GM23338 (cell line): ENCODE results near the gene VASN. TPM values are rescaled to one million over a fixed set of nuclear protein-coding genes. Genes with fewer than 3 reads are reported as not detected.

Experiments
- ATAC-seq: fragments of 200-7000 bp; cut with Tn5 transposase; 3 replicates; pipeline ENCODE4 v1.9.1; 2020
- DNase-seq: peaks from one replicate; pipeline ENCODE4 v3.0.0-alpha.2; 2015; ENCODE audit warnings: low spot score
- H2AFZ ChIP-seq: fragments of 200-600 bp; sonication (generic); 2 replicates; pipeline ENCODE4 v1.8.0; 2016; ENCODE audit warnings: antibody characterized with exemption, mild to moderate bottlenecking, moderate library complexity
- H3F3A ChIP-seq: fragments of 200-600 bp; sonication (generic); replicated peaks from 2 replicates; pipeline ENCODE4 v1.8.0; 2017; ENCODE audit warnings: antibody characterized with exemption, mixed run types, low read depth
- H3K27ac ChIP-seq: fragments of 200-600 bp; sonication (generic); 2 replicates; pipeline ENCODE4 v1.6.1; 2016; ENCODE audit warnings: low read depth
- H3K27me3 ChIP-seq: fragments of 200-600 bp; sonication (generic); 2 replicates; pipeline ENCODE4 v1.8.0; 2016; ENCODE audit warnings: mild to moderate bottlenecking, mixed run types, moderate library complexity; ENCODE audit not compliant: insufficient read depth
- H3K36me3 ChIP-seq: fragments of 200-600 bp; sonication (generic); 2 replicates; pipeline ENCODE4 v1.8.0; 2016; ENCODE audit warnings: mild to moderate bottlenecking; ENCODE audit not compliant: insufficient read depth
- H3K4me1 ChIP-seq: fragments of 200-600 bp; sonication (generic); 2 replicates; pipeline ENCODE4 v1.8.0; 2016; ENCODE audit warnings: mild to moderate bottlenecking, moderate library complexity; ENCODE audit not compliant: insufficient read depth
- H3K4me2 ChIP-seq: fragments of 200-600 bp; sonication (generic); 2 replicates; pipeline ENCODE4 v1.7.1; 2017; ENCODE audit warnings: mixed run types
- H3K4me3 ChIP-seq: fragments of 200-600 bp; sonication (generic); 2 replicates; pipeline ENCODE4 v1.6.1; 2016; ENCODE audit warnings: mixed run types
- H3K79me2 ChIP-seq: fragments of 200-600 bp; sonication (generic); replicated peaks from 2 replicates; pipeline ENCODE4 v1.8.0; 2017; ENCODE audit warnings: mild to moderate bottlenecking; ENCODE audit not compliant: insufficient read depth
- H3K9me2 ChIP-seq: fragments of 200-600 bp; sonication (generic); 2 replicates; pipeline ENCODE4 v1.8.0; 2017; ENCODE audit not compliant: insufficient read depth
- H4K20me1 ChIP-seq: fragments of 200-600 bp; sonication (generic); replicated peaks from 2 replicates; pipeline ENCODE4 v1.8.0; 2017; ENCODE audit warnings: mild to moderate bottlenecking; ENCODE audit not compliant: insufficient read depth
- H3K27ac Mint-ChIP-seq: 2 replicates; pipeline ENCODE4 v1.8.0; 2020; ENCODE audit warnings: inconsistent platforms, mild to moderate bottlenecking, moderate library complexity, mixed read lengths
- H3K27me3 Mint-ChIP-seq: 3 replicates; pipeline ENCODE4 v1.8.0; 2022; ENCODE audit warnings: low read depth, mild to moderate bottlenecking, moderate library complexity, mixed read lengths, inconsistent platforms; ENCODE audit not compliant: insufficient read depth, poor library complexity
- H3K36me3 Mint-ChIP-seq: 3 replicates; pipeline ENCODE4 v1.8.0; 2021; ENCODE audit warnings: low read depth, mild to moderate bottlenecking, inconsistent platforms, moderate library complexity, mixed read lengths
- H3K4me1 Mint-ChIP-seq: 3 replicates; pipeline ENCODE4 v1.8.0; 2020; ENCODE audit warnings: mild to moderate bottlenecking, inconsistent platforms, mixed read lengths
- H3K4me3 Mint-ChIP-seq: 3 replicates; pipeline ENCODE4 v1.8.0; 2021; ENCODE audit warnings: moderate library complexity, mild to moderate bottlenecking, inconsistent platforms, mixed read lengths
- H3K9me3 Mint-ChIP-seq: 3 replicates; pipeline ENCODE4 v1.8.0; 2020; ENCODE audit warnings: moderate library complexity, mild to moderate bottlenecking, inconsistent platforms, mixed read lengths
- CREB1 ChIP-seq: fragments of 250-450 bp; sonication (Bioruptor Pico); IDR thresholded peaks from 2 replicates; pipeline ENCODE4 v1.5.0; 2020; ENCODE audit warnings: low read depth, mild to moderate bottlenecking, moderate library complexity
- EZH2 ChIP-seq: fragments of 200-600 bp; sonication (generic); IDR thresholded peaks from one replicate; pipeline ENCODE4 v1.8.0; 2017; ENCODE audit warnings: antibody characterized with exemption, mild to moderate bottlenecking, low read depth; ENCODE audit not compliant: unreplicated experiment
- EZH2phosphoT487 ChIP-seq: fragments of 200-600 bp; sonication (generic); IDR thresholded peaks from one replicate; pipeline ENCODE4 v1.8.1; 2018; ENCODE audit warnings: antibody characterized with exemption; ENCODE audit not compliant: unreplicated experiment
- JUNB ChIP-seq: IDR thresholded peaks from one replicate; pipeline ENCODE4 v1.6.1; 2016; ENCODE audit warnings: antibody characterized with exemption; ENCODE audit not compliant: unreplicated experiment
- NANOG ChIP-seq: IDR thresholded peaks from 2 replicates; pipeline ENCODE4 v1.6.1; 2016; ENCODE audit warnings: antibody characterized with exemption, borderline replicate concordance
- POLR2AphosphoS5 ChIP-seq: IDR thresholded peaks from 2 replicates; pipeline ENCODE4 v1.6.1; 2016; ENCODE audit warnings: antibody characterized with exemption, low read depth
- STAT1 ChIP-seq: IDR thresholded peaks from one replicate; pipeline ENCODE4 v1.6.1; 2016; ENCODE audit warnings: antibody characterized with exemption; ENCODE audit not compliant: unreplicated experiment
- ZNF114 ChIP-seq: fragments of 250-450 bp; sonication (Bioruptor Pico); IDR thresholded peaks from 2 replicates; pipeline ENCODE4 v1.5.0; 2020; ENCODE audit warnings: mild to moderate bottlenecking, moderate library complexity
- ZNF331 ChIP-seq: fragments of 250-450 bp; sonication (Bioruptor Pico); IDR thresholded peaks from 2 replicates; pipeline ENCODE4 v1.5.0; 2020; ENCODE audit warnings: low read depth, mild to moderate bottlenecking, moderate library complexity
- polyA plus RNA-seq: library from polyadenylated mRNA; unstranded; fragments of >200 nt; fragmentation: Nextera tagmentation; extraction: Ambion mirVana; gene quantifications from 2 replicates; pipeline ENCODE4 v1.2.1, GENCODE V29; 2016
- total RNA-seq: library from RNA; depleted of rRNA; stranded (reverse); fragments of >200 nt; shearing (Covaris generic); gene quantifications from 2 replicates; pipeline ENCODE4 v1.2.3, GENCODE V29; 2014
- TF ChIP-seq, protein P1 (sequence below): fragments of 250-450 bp; sonication (Bioruptor Pico); IDR thresholded peaks from 2 replicates; pipeline ENCODE4 v1.5.0; 2020; ENCODE audit warnings: mild to moderate bottlenecking, moderate library complexity
- TF ChIP-seq, protein P2 (sequence below): IDR thresholded peaks from one replicate; pipeline ENCODE4 v1.6.1; 2018; ENCODE audit warnings: antibody characterized with exemption; ENCODE audit not compliant: unreplicated experiment
- TF ChIP-seq, protein P3 (sequence below), 2 experiments: fragments of 200-600 bp in 1 of 2; sonication (generic) in 1 of 2; conservative IDR thresholded peaks; 2 replicates each; pipeline versions ENCODE4 v1.5.1 to v1.6.1; 2016 to 2017; ENCODE audit warnings: antibody characterized with exemption in 2 of 2, low read depth in 2 of 2, mild to moderate bottlenecking in 2 of 2, moderate library complexity in 1 of 2
- TF ChIP-seq, protein P4 (sequence below): IDR thresholded peaks from 2 replicates; pipeline ENCODE4 v1.6.1; 2016; ENCODE audit warnings: antibody characterized with exemption

Gene VASN
- total and polyA plus RNA-seq, 2 experiments from 2014 or later = 8.0 to 15.5 TPM

DNA sequence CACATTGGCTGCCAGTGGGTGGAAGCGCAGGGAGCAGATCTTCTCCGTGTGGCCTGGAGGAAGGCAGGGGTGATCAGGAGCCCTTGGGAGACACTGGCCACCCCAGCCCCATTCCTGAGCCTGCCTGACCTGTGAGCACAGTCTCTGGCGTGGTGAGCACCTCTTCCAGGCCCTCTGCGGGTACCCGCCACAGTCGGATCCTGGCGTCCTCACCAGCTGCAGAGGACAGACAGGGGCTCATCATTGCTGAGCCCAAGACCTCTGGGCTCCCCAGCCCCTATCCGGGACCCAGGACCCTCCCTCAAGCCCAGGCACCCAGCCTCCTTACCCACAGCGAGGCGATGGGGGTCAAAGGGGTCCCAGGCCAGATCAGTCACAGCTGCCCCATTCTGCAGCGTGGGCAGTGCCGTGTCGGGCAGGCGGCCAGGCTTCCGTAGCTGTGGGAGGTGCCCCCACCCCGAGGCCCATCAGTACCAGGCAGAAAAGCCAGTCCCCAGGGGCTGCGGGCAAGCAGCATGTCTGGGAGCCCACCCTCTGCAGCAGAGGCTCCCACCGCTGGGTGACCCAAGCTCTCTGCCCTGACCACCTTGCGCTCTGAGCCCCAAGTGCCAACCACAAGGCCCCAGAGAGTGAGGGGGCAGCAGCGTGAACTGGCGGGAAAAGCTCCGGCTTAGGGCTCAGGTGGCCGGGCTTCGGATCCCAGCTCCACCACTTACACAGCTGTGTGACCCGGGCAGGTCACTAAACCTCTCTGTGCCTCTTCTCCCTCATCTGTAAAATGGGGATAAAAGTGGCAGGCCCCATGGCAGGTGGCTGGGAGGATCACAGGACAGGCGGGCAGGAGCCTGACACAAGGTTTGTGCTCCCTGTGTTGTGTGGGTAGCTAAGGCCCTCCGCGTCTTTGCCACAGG, 10.4 kb upstream of the VASN start:
- ATAC-seq = no peak
- Histone ChIP-seq H3K36me3 (no peaks in the 10 kb centered on the region), H3F3A (0 out of 2 replicates have a peak, but pooled peaks cover 4% of the 10 kb centered on the region), H3K4me2 (no peak overlapping the region), H3K4me1 (no peaks in the 10 kb centered on the region), H3K79me2 (no peaks in the 10 kb centered on the region), H3K27me3 (no peaks in the 10 kb centered on the region), H3K4me3 (no peak overlapping the region), H3K9me2 (no peaks in the 10 kb centered on the region), H2AFZ (no peak overlapping the region), H4K20me1 (no peaks in the 10 kb centered on the region), H3K27ac (no peak overlapping the region)
- no peaks in the 10 kb centered on the region; the same call in 1 of the 3 replicates for H3K4me1 Mint-ChIP-seq
- peaks cover 6% of the 10 kb centered on the region for H3K27me3 Mint-ChIP-seq
- DNase-seq = no peak
- TF ChIP-seq ZNF114 (CRISPR knock-in tag) (no peak), CREB1 (CRISPR knock-in tag) (no peak), STAT1 (no peak), EZH2 (no peak), ZNF331 (no peak), POLR2AphosphoS5 (no peak), EZH2phosphoT487 (no peak), JUNB (no peak), NANOG (no peak)
- TF ChIP-seq, protein P1, sequence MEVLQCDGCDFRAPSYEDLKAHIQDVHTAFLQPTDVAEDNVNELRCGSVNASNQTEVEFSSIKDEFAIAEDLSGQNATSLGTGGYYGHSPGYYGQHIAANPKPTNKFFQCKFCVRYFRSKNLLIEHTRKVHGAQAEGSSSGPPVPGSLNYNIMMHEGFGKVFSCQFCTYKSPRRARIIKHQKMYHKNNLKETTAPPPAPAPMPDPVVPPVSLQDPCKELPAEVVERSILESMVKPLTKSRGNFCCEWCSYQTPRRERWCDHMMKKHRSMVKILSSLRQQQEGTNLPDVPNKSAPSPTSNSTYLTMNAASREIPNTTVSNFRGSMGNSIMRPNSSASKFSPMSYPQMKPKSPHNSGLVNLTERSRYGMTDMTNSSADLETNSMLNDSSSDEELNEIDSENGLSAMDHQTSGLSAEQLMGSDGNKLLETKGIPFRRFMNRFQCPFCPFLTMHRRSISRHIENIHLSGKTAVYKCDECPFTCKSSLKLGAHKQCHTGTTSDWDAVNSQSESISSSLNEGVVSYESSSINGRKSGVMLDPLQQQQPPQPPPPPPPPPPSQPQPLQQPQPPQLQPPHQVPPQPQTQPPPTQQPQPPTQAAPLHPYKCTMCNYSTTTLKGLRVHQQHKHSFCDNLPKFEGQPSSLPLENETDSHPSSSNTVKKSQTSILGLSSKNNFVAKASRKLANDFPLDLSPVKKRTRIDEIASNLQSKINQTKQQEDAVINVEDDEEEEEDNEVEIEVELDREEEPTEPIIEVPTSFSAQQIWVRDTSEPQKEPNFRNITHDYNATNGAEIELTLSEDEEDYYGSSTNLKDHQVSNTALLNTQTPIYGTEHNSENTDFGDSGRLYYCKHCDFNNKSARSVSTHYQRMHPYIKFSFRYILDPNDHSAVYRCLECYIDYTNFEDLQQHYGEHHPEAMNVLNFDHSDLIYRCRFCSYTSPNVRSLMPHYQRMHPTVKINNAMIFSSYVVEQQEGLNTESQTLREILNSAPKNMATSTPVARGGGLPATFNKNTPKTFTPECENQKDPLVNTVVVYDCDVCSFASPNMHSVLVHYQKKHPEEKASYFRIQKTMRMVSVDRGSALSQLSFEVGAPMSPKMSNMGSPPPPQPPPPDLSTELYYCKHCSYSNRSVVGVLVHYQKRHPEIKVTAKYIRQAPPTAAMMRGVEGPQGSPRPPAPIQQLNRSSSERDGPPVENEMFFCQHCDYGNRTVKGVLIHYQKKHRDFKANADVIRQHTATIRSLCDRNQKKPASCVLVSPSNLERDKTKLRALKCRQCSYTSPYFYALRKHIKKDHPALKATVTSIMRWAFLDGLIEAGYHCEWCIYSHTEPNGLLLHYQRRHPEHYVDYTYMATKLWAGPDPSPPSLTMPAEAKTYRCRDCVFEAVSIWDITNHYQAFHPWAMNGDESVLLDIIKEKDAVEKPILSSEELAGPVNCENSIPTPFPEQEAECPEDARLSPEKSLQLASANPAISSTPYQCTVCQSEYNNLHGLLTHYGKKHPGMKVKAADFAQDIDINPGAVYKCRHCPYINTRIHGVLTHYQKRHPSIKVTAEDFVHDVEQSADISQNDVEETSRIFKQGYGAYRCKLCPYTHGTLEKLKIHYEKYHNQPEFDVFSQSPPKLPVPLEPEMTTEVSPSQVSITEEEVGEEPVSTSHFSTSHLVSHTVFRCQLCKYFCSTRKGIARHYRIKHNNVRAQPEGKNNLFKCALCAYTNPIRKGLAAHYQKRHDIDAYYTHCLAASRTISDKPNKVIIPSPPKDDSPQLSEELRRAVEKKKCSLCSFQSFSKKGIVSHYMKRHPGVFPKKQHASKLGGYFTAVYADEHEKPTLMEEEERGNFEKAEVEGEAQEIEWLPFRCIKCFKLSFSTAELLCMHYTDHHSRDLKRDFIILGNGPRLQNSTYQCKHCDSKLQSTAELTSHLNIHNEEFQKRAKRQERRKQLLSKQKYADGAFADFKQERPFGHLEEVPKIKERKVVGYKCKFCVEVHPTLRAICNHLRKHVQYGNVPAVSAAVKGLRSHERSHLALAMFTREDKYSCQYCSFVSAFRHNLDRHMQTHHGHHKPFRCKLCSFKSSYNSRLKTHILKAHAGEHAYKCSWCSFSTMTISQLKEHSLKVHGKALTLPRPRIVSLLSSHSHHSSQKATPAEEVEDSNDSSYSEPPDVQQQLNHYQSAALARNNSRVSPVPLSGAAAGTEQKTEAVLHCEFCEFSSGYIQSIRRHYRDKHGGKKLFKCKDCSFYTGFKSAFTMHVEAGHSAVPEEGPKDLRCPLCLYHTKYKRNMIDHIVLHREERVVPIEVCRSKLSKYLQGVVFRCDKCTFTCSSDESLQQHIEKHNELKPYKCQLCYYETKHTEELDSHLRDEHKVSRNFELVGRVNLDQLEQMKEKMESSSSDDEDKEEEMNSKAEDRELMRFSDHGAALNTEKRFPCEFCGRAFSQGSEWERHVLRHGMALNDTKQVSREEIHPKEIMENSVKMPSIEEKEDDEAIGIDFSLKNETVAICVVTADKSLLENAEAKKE (CRISPR knock-in tag) = no peak
- TF ChIP-seq, protein P2, sequence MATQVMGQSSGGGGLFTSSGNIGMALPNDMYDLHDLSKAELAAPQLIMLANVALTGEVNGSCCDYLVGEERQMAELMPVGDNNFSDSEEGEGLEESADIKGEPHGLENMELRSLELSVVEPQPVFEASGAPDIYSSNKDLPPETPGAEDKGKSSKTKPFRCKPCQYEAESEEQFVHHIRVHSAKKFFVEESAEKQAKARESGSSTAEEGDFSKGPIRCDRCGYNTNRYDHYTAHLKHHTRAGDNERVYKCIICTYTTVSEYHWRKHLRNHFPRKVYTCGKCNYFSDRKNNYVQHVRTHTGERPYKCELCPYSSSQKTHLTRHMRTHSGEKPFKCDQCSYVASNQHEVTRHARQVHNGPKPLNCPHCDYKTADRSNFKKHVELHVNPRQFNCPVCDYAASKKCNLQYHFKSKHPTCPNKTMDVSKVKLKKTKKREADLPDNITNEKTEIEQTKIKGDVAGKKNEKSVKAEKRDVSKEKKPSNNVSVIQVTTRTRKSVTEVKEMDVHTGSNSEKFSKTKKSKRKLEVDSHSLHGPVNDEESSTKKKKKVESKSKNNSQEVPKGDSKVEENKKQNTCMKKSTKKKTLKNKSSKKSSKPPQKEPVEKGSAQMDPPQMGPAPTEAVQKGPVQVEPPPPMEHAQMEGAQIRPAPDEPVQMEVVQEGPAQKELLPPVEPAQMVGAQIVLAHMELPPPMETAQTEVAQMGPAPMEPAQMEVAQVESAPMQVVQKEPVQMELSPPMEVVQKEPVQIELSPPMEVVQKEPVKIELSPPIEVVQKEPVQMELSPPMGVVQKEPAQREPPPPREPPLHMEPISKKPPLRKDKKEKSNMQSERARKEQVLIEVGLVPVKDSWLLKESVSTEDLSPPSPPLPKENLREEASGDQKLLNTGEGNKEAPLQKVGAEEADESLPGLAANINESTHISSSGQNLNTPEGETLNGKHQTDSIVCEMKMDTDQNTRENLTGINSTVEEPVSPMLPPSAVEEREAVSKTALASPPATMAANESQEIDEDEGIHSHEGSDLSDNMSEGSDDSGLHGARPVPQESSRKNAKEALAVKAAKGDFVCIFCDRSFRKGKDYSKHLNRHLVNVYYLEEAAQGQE = no peak
- TF ChIP-seq, protein P3, sequence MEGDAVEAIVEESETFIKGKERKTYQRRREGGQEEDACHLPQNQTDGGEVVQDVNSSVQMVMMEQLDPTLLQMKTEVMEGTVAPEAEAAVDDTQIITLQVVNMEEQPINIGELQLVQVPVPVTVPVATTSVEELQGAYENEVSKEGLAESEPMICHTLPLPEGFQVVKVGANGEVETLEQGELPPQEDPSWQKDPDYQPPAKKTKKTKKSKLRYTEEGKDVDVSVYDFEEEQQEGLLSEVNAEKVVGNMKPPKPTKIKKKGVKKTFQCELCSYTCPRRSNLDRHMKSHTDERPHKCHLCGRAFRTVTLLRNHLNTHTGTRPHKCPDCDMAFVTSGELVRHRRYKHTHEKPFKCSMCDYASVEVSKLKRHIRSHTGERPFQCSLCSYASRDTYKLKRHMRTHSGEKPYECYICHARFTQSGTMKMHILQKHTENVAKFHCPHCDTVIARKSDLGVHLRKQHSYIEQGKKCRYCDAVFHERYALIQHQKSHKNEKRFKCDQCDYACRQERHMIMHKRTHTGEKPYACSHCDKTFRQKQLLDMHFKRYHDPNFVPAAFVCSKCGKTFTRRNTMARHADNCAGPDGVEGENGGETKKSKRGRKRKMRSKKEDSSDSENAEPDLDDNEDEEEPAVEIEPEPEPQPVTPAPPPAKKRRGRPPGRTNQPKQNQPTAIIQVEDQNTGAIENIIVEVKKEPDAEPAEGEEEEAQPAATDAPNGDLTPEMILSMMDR (conservative IDR thresholded peaks at IDR 0.05; ENCODE audit: low read depth in 2 of 2) = no peak
- TF ChIP-seq, protein P4, sequence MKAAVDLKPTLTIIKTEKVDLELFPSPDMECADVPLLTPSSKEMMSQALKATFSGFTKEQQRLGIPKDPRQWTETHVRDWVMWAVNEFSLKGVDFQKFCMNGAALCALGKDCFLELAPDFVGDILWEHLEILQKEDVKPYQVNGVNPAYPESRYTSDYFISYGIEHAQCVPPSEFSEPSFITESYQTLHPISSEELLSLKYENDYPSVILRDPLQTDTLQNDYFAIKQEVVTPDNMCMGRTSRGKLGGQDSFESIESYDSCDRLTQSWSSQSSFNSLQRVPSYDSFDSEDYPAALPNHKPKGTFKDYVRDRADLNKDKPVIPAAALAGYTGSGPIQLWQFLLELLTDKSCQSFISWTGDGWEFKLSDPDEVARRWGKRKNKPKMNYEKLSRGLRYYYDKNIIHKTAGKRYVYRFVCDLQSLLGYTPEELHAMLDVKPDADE = no peak
- no peak overlapping the region for H3K27ac Mint-ChIP-seq
- H3K9me3 Mint-ChIP-seq = no peaks in the 10 kb centered on the region
- H3K4me3 Mint-ChIP-seq = no peak overlapping the region
- no peaks in the 10 kb centered on the region for H3K36me3 Mint-ChIP-seq
